Measurements from ENCODE around the gene SLC25A36.
"Not testable (repeated sequence)": the region's sequence is repeated elsewhere in the genome, so short reads cannot be mapped to it uniquely, and the experiment has no call there.

The SLC25A36 gene

DNA sequence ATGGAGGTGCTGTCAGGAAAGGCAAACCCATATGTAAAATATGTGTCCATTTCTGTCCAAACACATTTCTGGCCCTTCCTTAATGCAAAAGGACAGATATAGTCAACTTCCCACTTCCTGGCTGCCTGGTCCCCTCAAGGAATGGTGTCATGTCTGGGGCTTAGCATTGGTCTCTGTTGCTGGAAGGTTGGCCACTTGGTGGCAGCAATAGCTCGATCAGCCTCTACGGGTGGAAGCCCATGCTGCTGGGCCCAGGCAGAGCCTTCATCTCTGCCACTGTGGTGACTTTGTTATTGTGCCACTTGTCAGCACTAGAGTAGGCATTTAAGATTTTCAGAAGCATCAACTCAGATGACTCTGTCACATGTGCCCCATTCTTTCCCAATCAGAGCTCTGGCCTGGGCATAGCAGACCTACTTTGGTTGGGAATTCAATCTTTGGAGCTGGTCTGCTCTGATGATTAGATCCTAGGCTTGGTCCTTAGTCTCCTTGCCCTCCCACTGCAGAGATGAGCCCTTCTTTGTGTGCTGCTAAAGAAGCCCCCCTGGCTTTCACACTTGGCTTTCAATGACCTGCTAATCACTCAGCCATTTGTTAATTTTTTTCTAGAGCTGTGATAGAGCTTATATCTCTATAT is 58.5 kb downstream of the SLC25A36 start:
- DNase-seq, result peak; percentile 40

DNA sequence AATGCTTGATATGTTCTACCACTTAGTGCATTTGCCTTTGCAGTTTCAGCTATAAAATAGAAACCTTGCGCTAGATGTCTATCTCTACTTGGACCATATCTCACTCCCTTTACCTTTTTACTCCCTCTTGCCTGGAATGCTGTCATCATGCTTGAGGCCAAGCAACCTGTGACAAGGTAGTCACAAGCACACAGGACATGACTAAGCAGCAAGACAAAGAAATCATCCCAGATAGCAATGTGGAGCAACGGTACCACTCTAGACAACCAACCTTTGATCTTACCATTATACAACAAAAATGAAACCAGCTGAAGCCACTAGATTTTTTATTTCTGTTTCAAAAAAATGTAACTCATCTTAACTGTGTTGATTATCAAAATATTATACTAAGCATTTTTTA is 59.0 kb downstream of the SLC25A36 start:
- no peak for DNase-seq

DNA sequence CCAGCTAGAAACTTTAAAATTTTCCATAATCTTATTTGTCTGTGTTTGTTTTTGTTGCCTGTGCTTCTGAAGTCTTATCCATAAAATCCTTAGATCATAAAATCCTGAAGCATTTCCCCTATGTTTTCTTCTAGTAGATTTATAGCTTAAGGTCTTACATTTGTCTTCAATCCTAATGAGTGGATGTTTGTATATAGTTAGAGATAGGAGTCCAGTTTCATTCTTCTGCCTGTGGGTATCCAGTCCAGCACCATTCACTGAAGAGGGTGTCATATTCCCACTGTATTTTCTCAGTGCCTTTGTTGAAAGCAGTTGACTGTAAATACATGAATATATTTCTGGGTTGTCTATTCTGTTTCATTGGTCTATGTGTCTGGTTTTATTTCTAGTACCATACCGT is 64.7 kb downstream of the SLC25A36 start:
- no peak for DNase-seq

DNA sequence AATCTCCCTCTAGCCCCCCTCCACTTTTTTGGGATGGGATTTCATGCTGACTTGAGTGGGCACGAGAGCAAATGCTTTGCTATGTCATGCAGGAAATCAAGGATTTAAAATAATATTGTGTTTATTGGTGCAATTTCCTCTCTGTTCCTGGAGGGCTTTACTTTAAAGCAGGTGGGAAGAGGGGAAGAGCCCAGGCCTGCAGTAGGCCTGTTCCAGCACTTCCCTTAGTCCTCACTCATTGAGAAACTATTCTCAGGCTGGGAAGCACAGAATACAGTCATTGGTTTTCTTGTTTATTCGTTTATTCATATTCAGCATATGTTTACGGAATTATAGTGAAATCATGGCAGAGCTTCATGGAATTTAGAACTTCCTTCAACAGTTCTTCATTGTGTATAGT is 67.9 kb downstream of the SLC25A36 start:
- no peak for DNase-seq

DNA sequence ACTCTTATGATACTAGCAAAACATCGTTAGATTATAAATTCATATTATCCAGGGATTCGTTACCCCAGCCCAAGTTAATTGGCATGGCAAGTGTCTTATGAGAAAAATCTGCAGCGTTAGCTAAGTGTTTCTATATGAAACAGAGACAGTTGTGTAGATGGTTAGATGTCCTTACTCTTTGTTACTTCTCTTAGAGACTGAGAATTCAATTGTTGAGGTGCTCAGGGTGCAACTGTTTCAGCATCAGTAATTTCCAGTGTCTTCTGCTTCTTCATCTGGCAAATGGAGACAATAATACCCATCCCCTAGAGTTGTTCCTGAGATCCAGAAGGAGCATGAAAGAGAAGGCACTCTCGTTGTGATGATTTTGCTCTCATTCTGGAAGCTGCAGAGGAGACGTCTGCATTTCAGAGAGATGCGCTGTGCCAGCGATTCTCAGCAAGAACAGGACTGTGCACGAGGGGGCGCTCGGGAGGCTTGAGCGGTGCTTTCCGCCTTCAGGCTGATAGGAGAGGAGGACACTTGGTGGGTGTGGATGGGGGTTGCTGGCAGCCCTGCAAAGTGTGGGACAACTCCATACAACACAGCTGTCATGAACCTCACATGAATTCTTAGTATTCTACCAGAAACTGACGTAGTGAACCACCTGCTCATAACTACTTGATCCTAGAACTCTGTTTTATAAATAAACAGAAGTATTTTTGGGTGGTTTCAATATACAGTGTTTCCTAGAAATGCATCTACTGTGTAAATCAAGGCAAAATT is 69.8 kb downstream of the SLC25A36 start:
- peak; percentile 79 for DNase-seq

DNA sequence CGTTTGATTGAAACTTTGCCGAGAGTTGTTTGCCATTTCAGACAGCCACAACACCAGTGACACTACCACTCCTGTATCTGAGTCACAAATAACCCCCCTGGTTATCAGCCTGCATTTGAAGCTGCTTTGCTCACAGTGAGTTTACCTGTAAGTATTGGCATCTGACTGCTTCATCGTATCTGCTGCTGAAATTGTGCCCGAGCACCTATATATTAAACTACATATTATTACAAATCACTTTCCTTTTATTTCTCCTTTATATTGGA is 70.3 kb downstream of the SLC25A36 start:
- no peak for DNase-seq

DNA sequence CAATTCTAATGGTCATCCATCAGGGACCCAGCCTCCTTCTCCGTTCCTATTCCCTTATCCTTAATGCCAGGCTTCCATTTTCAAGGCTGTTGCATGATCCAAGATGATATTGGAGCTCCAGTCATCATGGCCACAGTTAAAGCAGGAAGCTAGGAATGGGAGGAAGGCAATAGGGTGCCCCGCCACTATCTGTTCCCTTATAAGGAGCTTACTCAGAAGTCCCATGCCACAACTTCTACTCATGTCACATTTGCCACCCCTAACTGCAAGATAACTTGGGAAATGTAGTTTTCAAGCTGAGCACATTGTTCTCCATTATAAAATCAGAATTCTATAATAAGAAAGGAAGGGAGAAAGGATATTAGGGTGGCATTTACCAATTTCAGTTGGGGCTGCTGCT is 70.9 kb downstream of the SLC25A36 start:
- no peak for DNase-seq

DNA sequence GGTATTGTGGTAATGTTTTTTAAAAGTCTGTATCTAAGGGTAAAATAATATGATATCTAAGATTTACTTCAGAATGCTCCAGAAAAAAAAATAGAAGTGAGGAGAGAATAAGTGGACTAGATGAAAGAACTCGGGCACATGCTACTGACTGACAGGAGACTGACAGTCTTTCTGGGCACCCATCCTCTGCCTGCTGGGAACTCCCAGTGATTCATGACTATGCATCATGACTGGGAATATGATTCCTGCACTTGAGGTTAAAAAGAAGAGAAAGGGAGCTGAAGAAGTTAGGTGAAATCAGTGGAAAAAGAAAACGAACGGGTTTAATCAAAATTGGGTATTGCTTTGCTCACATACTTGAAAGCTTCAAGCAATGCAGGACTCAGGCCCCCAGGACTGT is 73.8 kb downstream of the SLC25A36 start:
- no peak for DNase-seq

DNA sequence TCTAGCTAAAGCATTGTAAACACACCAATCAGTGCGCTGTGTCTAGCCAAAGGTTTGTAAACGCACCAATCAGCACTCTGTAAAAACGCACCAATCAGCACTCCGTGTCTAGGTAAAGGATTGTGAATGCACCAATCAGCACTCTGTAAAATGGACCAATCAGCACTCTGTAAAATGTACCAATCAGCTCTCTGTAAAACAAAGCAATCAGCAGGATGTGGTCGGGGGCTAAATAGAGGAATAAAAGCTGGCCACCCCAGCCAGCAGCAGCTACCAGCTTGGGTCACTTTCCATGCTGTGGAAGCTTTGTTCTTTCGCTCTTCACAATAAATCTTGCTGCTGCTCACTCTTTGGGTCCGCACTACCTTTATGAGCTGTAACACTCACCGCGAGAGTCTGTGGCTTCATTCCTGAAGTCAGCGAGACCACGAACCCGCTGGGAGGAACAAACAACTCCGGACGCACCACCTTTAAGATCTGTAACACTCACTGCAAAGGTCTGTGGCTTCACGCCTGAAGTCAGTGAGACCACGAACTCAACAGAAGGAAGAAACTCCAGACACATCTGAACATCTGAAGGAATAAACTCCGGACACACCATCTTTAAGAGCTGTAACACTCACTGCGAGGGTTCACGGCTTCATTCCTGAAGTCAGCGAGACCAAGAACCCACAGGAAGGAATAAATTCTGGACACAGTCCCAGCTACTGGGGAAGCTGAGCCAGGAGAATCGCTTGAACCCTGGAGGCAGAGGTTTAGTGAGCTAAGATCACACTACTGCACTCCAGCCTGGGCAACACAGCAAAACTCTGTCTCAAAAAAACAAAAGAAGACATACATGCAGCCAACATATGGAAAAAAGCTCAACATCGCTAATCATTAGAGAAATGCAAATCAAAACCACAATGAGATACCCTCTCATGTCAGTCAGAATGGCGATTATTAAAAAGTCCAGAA is 76.0 kb downstream of the SLC25A36 start:
- DNase-seq, result not testable (repeated sequence)

DNA sequence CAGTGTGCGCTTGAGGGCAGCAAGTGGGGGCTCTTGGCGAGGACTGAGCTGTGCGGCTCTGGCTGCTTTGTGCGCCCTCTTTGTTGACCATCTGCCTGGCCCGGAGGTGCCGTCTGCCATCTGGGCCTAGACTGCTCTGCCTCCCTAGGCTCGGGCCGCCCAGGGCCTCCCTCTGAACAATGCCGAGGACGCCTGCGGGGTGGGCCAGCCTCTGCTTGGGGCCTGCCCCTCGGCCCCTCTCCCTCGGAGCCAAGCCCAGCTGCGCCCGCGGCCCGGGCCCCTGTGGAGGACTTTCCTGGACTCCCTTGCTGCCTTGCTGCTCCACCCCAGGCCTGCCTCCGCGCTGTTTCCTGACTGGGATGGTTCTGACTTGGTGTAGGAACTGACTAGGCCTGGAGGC is 77.6 kb downstream of the SLC25A36 start:
- no peak for DNase-seq

DNA sequence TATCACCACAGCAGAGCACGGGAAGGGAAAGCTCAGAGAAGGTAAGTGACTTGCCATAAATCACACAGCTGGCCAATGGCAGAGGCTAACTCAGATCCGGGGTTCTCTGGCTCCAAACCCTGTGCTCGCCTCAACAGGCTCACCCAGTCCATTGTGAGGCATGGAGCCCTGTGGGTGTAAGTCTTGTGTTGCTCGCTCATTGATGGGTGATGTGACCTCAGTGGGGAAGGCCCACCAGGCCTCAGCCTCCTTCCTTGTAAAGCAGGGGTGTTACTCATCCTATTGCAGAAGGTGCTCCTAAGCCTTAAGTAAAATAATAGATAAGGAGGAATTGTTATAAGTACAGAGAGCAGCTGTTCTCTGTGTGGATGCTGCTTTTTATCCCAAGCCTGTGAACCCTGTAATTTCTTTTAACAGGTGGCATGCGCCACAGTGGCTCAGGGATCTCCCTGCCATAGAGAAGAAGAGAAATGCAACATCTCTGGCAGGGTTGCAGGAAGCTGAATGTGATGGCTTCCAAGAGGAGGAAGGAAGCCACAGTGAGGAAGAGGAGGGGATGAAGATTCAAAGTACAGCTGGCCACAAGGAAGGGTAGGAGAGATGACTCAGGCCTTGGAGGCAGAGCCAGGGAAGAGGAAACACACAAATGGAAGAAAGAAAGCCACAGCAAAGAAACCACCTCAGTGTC is 78.7 kb downstream of the SLC25A36 start:
- DNase-seq, result no peak

DNA sequence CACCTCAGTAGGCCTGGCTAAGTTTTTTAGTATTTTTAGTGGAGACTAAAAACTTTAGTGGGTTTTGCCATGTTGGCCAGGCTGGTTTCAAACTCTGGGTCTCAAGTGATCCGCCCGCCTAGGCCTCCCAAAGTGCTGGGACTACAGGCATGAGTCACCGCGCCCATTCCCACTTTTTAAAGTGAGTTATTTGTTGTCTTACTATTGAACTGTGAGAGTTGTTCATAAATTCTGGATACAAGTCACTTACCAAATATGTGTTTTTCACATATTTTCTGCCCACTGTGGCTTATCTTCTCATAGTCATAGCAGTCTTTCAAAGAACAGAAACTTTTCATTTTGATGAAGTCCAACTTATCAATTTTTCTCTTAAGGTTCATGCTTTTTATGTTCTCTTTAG is 79.6 kb downstream of the SLC25A36 start:
- no peak for DNase-seq

Measured in stimulated activated CD4-positive, alpha-beta T cell treated with anti-CD3 and anti-CD28 coated beads, Interleukin-4, amount 100 ng/mL, for 1 hour (primary cell).